ENCODE results near the gene TECTB. TPM values are rescaled to one million over a fixed set of nuclear protein-coding genes. Genes with fewer than 3 reads are reported as not detected.

TECTB gene
- total RNA-seq, 1 experiment from 2014 or later = 0.27 TPM

DNA sequence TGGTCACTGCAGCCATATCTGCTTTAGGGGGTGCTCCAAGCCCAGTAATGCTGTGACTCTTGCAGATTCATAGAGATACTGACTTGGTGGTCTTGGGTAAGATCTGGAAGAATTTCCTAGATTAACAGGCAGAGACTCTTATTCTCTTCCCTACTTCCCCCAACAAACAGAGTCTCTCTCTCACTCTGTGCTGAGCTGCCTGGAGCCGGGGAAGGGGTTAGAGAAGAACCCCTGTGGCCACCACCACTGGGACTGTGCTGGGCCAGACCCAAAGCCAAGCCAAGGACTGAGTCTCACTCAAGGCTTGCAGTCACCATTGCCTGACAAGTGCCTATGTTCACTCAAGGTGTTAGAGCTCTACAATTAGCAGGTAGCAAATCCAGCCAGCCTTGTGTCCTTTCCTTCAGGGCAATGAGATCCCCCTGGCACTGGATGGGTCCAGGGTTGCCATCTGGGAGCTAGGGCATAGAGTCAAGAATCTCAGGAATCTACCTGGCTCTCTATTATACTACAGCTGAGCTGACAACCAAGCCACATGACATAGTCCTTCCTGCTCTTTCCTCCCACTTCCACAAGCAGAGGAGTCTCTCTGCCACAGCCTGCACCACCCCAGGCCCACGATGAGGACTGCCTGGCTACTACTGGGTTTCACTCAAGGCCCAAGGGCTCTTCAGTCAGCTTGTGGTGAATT, 41.4 kb upstream of the TECTB start:
- Mint-ChIP-seq H3K9me3 (ENCODE audit: unreplicated experiment) (peaks cover 26% of the 10 kb centered on the region), H3K27ac (ENCODE audit: unreplicated experiment) (no peak overlapping the region)
- intact Hi-C loops (cut with micrococcal nuclease; ENCODE audit: unreplicated experiment) = no loop called here

DNA sequence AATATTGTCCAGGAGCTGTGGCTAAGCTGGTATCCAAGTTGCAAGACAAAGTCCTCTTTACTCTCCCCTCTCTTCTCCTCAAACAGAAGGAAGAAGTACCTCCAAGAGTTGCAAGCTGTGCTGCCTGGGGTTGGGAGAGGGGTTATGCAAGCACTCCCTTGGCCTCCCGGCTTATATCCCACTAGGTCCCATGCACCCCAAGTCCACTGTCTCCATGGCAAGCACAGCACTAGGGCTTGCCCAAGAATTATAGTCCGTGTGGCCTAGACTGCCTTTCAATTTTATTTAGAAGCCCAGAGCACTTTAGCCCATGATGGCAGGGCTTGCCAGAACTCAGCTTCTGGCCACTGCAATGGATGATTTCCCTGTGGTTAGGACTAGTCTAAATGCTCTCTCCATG, 40.4 kb upstream of the TECTB start:
- CTCF ChIA-PET = no interaction called here
- H3K36me3 ChIP-seq (ENCODE audit: control insufficient read depth, insufficient read depth, low read length) = no peaks in the 10 kb centered on the region
- Mint-ChIP-seq H3K4me3 (ENCODE audit: unreplicated experiment) (no peak overlapping the region), H3K27me3 (ENCODE audit: insufficient read depth, unreplicated experiment) (no peaks in the 10 kb centered on the region), H3K27ac (ENCODE audit: unreplicated experiment) (no peak overlapping the region), H3K36me3 (ENCODE audit: insufficient read depth, unreplicated experiment) (no peaks in the 10 kb centered on the region), H3K9me3 (ENCODE audit: unreplicated experiment) (peaks cover 18% of the 10 kb centered on the region), H3K4me1 (ENCODE audit: low read depth, unreplicated experiment) (no peaks in the 10 kb centered on the region)
- BruUV-seq (replicated peaks) = no TSS peak
- intact Hi-C loops (cut with micrococcal nuclease; ENCODE audit: unreplicated experiment) = no loop called here
- TF ChIP-seq, protein P1, sequence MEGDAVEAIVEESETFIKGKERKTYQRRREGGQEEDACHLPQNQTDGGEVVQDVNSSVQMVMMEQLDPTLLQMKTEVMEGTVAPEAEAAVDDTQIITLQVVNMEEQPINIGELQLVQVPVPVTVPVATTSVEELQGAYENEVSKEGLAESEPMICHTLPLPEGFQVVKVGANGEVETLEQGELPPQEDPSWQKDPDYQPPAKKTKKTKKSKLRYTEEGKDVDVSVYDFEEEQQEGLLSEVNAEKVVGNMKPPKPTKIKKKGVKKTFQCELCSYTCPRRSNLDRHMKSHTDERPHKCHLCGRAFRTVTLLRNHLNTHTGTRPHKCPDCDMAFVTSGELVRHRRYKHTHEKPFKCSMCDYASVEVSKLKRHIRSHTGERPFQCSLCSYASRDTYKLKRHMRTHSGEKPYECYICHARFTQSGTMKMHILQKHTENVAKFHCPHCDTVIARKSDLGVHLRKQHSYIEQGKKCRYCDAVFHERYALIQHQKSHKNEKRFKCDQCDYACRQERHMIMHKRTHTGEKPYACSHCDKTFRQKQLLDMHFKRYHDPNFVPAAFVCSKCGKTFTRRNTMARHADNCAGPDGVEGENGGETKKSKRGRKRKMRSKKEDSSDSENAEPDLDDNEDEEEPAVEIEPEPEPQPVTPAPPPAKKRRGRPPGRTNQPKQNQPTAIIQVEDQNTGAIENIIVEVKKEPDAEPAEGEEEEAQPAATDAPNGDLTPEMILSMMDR (IDR thresholded peaks at IDR 0.05; ENCODE audit: insufficient read depth in 1 of 2, low read depth in 1 of 2, low read length in 1 of 2, severe bottlenecking in 1 of 2, unreplicated experiment in 1 of 2) = no peak
- no peaks in the 10 kb centered on the region for H3K4me1 ChIP-seq
- H3K4me3 ChIP-seq (ENCODE audit: low read depth, low read length) = no peak overlapping the region
- H3K9me3 ChIP-seq = peaks cover 10% of the 10 kb centered on the region
- no peaks in the 10 kb centered on the region for H3K27me3 ChIP-seq (replicated peaks; ENCODE audit: control insufficient read depth, insufficient read depth, low read length)
- DNase-seq = no peak
- POLR2A ChIA-PET = no interaction called here

More for the DNA sequence above, 41.4 kb upstream of the TECTB start:
- TF ChIP-seq, protein P1 (IDR thresholded peaks at IDR 0.05; ENCODE audit: insufficient read depth in 1 of 2, low read depth in 1 of 2, low read length in 1 of 2, severe bottlenecking in 1 of 2, unreplicated experiment in 1 of 2) = no peak
- no TSS peak for BruUV-seq (replicated peaks)
- CTCF ChIA-PET = no interaction called here
- Histone ChIP-seq H3K27me3 (replicated peaks; ENCODE audit: control insufficient read depth, insufficient read depth, low read length) (no peaks in the 10 kb centered on the region), H3K9me3 (peaks cover 10% of the 10 kb centered on the region), H3K4me1 (no peaks in the 10 kb centered on the region), H3K36me3 (ENCODE audit: control insufficient read depth, insufficient read depth, low read length) (no peaks in the 10 kb centered on the region), H3K4me3 (ENCODE audit: low read depth, low read length) (no peak overlapping the region)
- no peaks in the 10 kb centered on the region for H3K36me3 Mint-ChIP-seq (ENCODE audit: insufficient read depth, unreplicated experiment)
- no peak for DNase-seq
- H3K4me1 Mint-ChIP-seq (ENCODE audit: low read depth, unreplicated experiment) = no peaks in the 10 kb centered on the region
- POLR2A ChIA-PET = no interaction called here
- no peaks in the 10 kb centered on the region for H3K27me3 Mint-ChIP-seq (ENCODE audit: insufficient read depth, unreplicated experiment)
- no peak overlapping the region for H3K4me3 Mint-ChIP-seq (ENCODE audit: unreplicated experiment)

GRCh38 chr10:112243713-112244112, 39.5 kb upstream of the TECTB start:
- Histone ChIP-seq H3K36me3 (ENCODE audit: control insufficient read depth, insufficient read depth, low read length) (no peaks in the 10 kb centered on the region), H3K4me1 (no peaks in the 10 kb centered on the region), H3K27me3 (replicated peaks; ENCODE audit: control insufficient read depth, insufficient read depth, low read length) (no peaks in the 10 kb centered on the region), H3K9me3 (peaks cover 11% of the 10 kb centered on the region), H3K4me3 (ENCODE audit: low read depth, low read length) (no peak overlapping the region)
- TF ChIP-seq, protein P1 (IDR thresholded peaks at IDR 0.05; ENCODE audit: insufficient read depth in 1 of 2, low read depth in 1 of 2, low read length in 1 of 2, severe bottlenecking in 1 of 2, unreplicated experiment in 1 of 2) = no peak
- POLR2A ChIA-PET = no interaction called here
- Mint-ChIP-seq H3K36me3 (ENCODE audit: insufficient read depth, unreplicated experiment) (no peaks in the 10 kb centered on the region), H3K9me3 (ENCODE audit: unreplicated experiment) (peaks cover 19% of the 10 kb centered on the region), H3K27ac (ENCODE audit: unreplicated experiment) (no peak overlapping the region), H3K4me3 (ENCODE audit: unreplicated experiment) (no peak overlapping the region), H3K4me1 (ENCODE audit: low read depth, unreplicated experiment) (no peaks in the 10 kb centered on the region), H3K27me3 (ENCODE audit: insufficient read depth, unreplicated experiment) (no peaks in the 10 kb centered on the region)
- DNase-seq = no peak
- intact Hi-C loops (cut with micrococcal nuclease; ENCODE audit: unreplicated experiment) = no loop called here
- BruUV-seq (replicated peaks) = no TSS peak
- CTCF ChIA-PET = interaction anchor here (0.6 kb wide), 1 partner anchor 72 kb away, joined by 3 read pairs; no protein-coding TSS in a partner anchor
